HL-60 (cell line): ENCODE measurements around the gene TMEM221.

Source experiments
- DNase-seq, 2 experiments: peaks; one replicate each; pipeline ENCODE4 v3.0.0-alpha.2; 2010 to 2020; ENCODE audit warnings: low read depth in 1 of 2, low spot score in 1 of 2
- H3K27ac ChIP-seq: fragments of 250-450 bp; sonication (Bioruptor Pico); replicated peaks from 2 replicates; pipeline ENCODE4 v1.5.1; 2020; ENCODE audit warnings: mild to moderate bottlenecking, moderate library complexity
- H3K27me3 ChIP-seq: fragments of 250-450 bp; sonication (Bioruptor Pico); 2 replicates; pipeline ENCODE4 v1.5.1; 2021; ENCODE audit warnings: mild to moderate bottlenecking, moderate library complexity; ENCODE audit not compliant: insufficient read depth, poor library complexity, severe bottlenecking
- H3K4me3 ChIP-seq: replicated peaks from 2 replicates; pipeline ENCODE4 v1.5.1; 2011; ENCODE audit warnings: mild to moderate bottlenecking, control low read depth, low read length; ENCODE audit not compliant: insufficient read depth
- GABPA ChIP-seq: IDR thresholded peaks from 2 replicates; pipeline ENCODE4 v1.6.1; 2012; ENCODE audit warnings: low read depth
- POLR2AphosphoS5 ChIP-seq: IDR thresholded peaks from 2 replicates; pipeline ENCODE4 v1.6.1; 2012; ENCODE audit warnings: low read depth
- SPI1 ChIP-seq: IDR thresholded peaks from 2 replicates; pipeline ENCODE4 v1.6.1; 2012; ENCODE audit warnings: low read depth, mild to moderate bottlenecking, borderline replicate concordance
- long read RNA-seq: library from polyadenylated mRNA; unstranded; transcript quantifications from one replicate; pipeline ENCODE4 v2.0.0, GENCODE V29; 2020
- TF ChIP-seq, protein P1 (sequence below): IDR thresholded peaks from one replicate; pipeline ENCODE4 v1.5.1; 2011; ENCODE audit warnings: low read length, control low read depth, inconsistent platforms; ENCODE audit not compliant: insufficient read depth
- TF ChIP-seq, protein P2 (sequence below): IDR thresholded peaks from 2 replicates; pipeline ENCODE4 v1.6.1; 2012; ENCODE audit warnings: low read depth; ENCODE audit not compliant: insufficient replicate concordance

The TMEM221 gene
- long read RNA-seq: 0 reads

DNA sequence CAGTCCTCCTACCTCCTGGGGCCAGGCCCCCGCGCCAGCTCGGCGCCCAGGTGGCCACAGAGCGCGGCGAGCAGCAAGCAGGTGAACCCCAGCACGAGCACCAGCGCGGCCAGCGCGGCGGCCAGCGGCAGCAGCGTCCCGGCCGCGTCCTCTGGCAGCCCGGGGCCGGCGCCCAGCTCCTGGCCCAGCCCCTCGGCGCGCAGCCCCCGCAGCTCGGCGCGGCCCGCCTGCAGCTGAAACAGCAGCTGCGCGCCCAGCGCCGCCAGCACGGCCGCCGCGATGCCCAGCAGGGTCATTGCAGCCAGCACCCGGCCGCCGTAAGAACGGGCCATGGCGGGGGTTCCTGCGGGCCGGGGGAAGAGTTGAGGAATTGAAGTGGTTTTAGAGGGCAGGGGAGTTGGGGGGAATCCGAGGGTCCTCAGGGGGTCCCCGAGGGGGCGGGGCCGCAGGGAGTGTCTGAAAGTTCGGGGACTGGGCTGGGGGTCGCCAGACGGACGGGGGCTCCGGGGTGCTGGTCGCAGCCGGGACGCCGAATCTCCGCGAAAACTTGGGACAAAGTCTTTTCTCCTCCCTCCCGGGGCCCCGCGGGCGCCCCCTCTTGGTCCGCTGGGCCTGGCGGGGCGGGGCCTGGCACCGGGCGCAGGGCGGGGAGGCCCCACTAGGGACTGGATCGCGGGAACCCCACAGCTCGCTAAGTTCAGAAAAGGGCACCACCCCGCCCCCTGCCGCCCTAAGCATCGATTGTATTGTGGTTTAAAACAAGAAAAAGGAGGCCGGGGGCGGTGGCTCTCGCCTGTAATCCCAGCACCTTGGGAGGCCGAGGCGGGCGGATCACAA is at the start of gene TMEM221:
TSS of gene TMEM221 (minus strand) at position 538 of the 837 bp plus-strand sequence. CDS start at position 332, 206 bp downstream.
- no peak for TF ChIP-seq POLR2AphosphoS5
- TF ChIP-seq, protein P1, sequence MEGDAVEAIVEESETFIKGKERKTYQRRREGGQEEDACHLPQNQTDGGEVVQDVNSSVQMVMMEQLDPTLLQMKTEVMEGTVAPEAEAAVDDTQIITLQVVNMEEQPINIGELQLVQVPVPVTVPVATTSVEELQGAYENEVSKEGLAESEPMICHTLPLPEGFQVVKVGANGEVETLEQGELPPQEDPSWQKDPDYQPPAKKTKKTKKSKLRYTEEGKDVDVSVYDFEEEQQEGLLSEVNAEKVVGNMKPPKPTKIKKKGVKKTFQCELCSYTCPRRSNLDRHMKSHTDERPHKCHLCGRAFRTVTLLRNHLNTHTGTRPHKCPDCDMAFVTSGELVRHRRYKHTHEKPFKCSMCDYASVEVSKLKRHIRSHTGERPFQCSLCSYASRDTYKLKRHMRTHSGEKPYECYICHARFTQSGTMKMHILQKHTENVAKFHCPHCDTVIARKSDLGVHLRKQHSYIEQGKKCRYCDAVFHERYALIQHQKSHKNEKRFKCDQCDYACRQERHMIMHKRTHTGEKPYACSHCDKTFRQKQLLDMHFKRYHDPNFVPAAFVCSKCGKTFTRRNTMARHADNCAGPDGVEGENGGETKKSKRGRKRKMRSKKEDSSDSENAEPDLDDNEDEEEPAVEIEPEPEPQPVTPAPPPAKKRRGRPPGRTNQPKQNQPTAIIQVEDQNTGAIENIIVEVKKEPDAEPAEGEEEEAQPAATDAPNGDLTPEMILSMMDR: peak; percentile 32
- TF ChIP-seq SPI1: no peak
- TF ChIP-seq, protein P2, sequence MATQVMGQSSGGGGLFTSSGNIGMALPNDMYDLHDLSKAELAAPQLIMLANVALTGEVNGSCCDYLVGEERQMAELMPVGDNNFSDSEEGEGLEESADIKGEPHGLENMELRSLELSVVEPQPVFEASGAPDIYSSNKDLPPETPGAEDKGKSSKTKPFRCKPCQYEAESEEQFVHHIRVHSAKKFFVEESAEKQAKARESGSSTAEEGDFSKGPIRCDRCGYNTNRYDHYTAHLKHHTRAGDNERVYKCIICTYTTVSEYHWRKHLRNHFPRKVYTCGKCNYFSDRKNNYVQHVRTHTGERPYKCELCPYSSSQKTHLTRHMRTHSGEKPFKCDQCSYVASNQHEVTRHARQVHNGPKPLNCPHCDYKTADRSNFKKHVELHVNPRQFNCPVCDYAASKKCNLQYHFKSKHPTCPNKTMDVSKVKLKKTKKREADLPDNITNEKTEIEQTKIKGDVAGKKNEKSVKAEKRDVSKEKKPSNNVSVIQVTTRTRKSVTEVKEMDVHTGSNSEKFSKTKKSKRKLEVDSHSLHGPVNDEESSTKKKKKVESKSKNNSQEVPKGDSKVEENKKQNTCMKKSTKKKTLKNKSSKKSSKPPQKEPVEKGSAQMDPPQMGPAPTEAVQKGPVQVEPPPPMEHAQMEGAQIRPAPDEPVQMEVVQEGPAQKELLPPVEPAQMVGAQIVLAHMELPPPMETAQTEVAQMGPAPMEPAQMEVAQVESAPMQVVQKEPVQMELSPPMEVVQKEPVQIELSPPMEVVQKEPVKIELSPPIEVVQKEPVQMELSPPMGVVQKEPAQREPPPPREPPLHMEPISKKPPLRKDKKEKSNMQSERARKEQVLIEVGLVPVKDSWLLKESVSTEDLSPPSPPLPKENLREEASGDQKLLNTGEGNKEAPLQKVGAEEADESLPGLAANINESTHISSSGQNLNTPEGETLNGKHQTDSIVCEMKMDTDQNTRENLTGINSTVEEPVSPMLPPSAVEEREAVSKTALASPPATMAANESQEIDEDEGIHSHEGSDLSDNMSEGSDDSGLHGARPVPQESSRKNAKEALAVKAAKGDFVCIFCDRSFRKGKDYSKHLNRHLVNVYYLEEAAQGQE: no peak
- no peak for TF ChIP-seq GABPA
- H3K27ac ChIP-seq: no peak within 1 kb of the TSS
- peak; percentile 32 to 55 for DNase-seq
- peaks cover 4% of the 10 kb centered on the region for H3K27me3 ChIP-seq
- H3K4me3 ChIP-seq: peak within 1 kb of the TSS; percentile 40

DNA sequence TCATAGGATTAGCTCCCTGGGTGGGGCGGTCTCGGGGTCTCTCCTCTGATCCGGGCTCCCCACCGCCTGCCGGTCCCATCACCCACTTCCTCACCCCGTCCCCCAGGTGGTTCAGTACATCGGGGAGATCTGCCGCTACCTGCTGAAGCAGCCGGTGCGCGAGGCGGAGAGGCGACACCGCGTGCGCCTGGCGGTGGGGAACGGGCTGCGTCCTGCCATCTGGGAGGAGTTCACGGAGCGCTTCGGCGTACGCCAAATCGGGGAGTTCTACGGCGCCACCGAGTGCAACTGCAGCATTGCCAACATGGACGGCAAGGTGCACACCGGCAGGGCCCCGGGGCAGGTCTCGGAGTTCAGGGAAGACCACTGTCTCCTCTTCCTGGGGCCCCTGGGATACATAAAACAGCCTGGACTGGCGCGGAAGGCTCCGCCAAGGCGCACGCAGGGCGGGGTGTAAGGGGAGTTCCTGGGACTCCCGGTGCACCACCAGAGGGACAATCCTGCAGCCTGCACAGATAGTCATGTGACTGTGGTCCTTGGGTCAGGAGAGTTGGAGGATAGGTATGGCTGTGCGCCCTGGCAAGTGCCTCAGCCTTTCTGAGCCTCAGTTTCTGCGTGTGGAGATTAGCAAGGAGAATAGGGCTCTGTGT is 48.8 kb upstream of the TMEM221 start:
- H3K4me3 ChIP-seq: no peak overlapping the region
- no peaks in the 10 kb centered on the region for H3K27me3 ChIP-seq
- no peak for DNase-seq
- no peak overlapping the region for H3K27ac ChIP-seq
- TF ChIP-seq, protein P2: no peak
- no peak for TF ChIP-seq SPI1
- TF ChIP-seq, protein P1: no peak

DNA sequence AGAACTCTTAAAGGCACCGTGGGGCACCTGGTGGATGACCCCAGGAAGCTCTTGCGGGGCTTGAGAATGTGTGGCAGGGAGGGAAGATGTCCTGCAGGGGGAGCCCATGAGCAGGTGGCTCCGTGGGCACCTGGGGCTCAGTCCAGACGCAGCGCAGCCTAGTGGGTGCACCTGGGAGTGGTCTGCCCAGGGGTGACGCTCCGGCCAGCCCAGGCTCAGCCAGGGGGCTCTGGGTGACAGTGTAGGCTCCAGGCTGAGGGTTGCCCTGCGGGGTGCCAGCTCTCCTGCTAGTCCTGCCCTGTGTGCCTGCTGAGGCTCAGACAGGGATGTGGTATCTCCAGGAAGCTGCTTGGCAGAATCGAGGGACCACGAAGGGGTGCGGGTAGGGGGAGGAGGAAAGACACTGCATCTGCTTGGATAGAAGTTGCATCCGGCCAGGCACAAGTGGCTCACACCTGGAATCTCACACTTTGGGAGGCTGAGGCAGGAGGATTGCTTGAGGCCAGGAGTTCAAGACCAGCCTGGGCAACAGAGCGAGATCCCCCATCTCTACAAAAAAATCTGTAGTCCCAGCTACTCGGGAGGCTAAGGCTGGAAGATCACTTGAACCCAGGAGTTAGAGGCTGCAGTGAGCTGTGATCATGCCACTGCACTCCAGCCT is 48.0 kb upstream of the TMEM221 start:
- no peaks in the 10 kb centered on the region for H3K27me3 ChIP-seq
- TF ChIP-seq SPI1 (no peak), GABPA (no peak), POLR2AphosphoS5 (no peak)
- TF ChIP-seq, protein P1: peak; percentile 99
- TF ChIP-seq, protein P2: no peak
- DNase-seq: peak; percentile 81 to 84
- H3K4me3 ChIP-seq: no peak overlapping the region
- no peak overlapping the region for H3K27ac ChIP-seq
